ENCODE measurements around the gene OR1L8.
"Not testable (repeated sequence)": the region's sequence is repeated elsewhere in the genome, so short reads cannot be mapped to it uniquely, and the experiment has no call there.

The OR1L8 gene

GRCh38 chr9:122583284-122583683 lies at the start of gene OR1L8:
TSS of gene OR1L8 (minus strand) at chr9:122583384. CDS start at chr9:122568477, 14,907 bp downstream.
- H3K36me3 ChIP-seq (replicated peaks); H3K27ac ChIP-seq; in situ Hi-C loops (cut with HindIII; ENCODE audit: low pct_ligation_motif_present, low sequenced_read_pairs); DNase-seq; H3K27me3 ChIP-seq (replicated peaks); H3K4me3 ChIP-seq (ENCODE audit: low read depth, low read length): not testable (repeated sequence)

GRCh38 chr9:122619996-122620395 lies 36.8 kb upstream of the OR1L8 start:
- in situ Hi-C loops (cut with HindIII; ENCODE audit: low pct_ligation_motif_present, low sequenced_read_pairs) = no loop called here
- no peak overlapping the region for H3K27ac ChIP-seq
- no peaks in the 10 kb centered on the region for H3K36me3 ChIP-seq (replicated peaks)
- no peak overlapping the region for H3K4me3 ChIP-seq (ENCODE audit: low read depth, low read length)
- TF ChIP-seq CTCF (IDR thresholded peaks at IDR 0.05; ENCODE audit: low read depth, low read length, missing control alignments) = no peak
- no peak for DNase-seq
- no peaks in the 10 kb centered on the region for H3K27me3 ChIP-seq (replicated peaks)

GRCh38 chr9:122614362-122614761 lies 31.2 kb upstream of the OR1L8 start, which contains the start of gene OR1Q1:
TSS of gene OR1Q1 (plus strand) at chr9:122614738. CDS start at chr9:122614738, 0 bp downstream.
- no peak for TF ChIP-seq CTCF (IDR thresholded peaks at IDR 0.05; ENCODE audit: low read depth, low read length, missing control alignments)
- in situ Hi-C loops (cut with HindIII; ENCODE audit: low pct_ligation_motif_present, low sequenced_read_pairs) = no loop called here
- H3K36me3 ChIP-seq (replicated peaks) = no peaks in the 10 kb centered on the region

DNA sequence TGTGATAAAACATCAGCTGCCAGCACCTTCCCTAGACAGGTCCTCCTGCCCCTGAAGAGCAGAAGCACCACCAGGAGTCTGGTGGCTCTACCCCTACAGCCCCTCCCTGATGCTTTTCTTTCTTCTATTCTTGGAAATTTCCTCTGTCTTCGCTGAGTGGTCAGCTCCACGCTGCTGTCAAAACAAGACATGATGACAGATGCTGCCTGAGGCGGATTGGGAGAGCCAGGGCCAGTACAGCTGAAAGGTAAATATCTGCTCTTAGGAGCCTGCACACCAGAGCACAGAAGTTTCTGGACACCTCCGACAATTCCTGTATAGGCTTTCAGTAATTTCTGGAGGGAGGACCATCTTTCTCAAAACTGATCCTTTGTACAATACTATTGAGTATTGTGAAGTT lies 26.6 kb upstream of the OR1L8 start:
- no peaks in the 10 kb centered on the region for H3K27me3 ChIP-seq (replicated peaks)
- TF ChIP-seq CTCF (IDR thresholded peaks at IDR 0.05; ENCODE audit: low read depth, low read length, missing control alignments) = no peak
- in situ Hi-C loops (cut with HindIII; ENCODE audit: low pct_ligation_motif_present, low sequenced_read_pairs) = no loop called here
- DNase-seq = no peak
- no peak overlapping the region for H3K27ac ChIP-seq
- H3K36me3 ChIP-seq (replicated peaks) = no peaks in the 10 kb centered on the region
- no peak overlapping the region for H3K4me3 ChIP-seq (ENCODE audit: low read depth, low read length)

More at GRCh38 chr9:122614362-122614761, 31.2 kb upstream of the OR1L8 start, which contains the start of gene OR1Q1:
- Histone ChIP-seq H3K27me3 (replicated peaks) (no peaks in the 10 kb centered on the region), H3K4me3 (ENCODE audit: low read depth, low read length) (no peak within 1 kb of the TSS), H3K27ac (no peak within 1 kb of the TSS)
- DNase-seq = no peak

DNA sequence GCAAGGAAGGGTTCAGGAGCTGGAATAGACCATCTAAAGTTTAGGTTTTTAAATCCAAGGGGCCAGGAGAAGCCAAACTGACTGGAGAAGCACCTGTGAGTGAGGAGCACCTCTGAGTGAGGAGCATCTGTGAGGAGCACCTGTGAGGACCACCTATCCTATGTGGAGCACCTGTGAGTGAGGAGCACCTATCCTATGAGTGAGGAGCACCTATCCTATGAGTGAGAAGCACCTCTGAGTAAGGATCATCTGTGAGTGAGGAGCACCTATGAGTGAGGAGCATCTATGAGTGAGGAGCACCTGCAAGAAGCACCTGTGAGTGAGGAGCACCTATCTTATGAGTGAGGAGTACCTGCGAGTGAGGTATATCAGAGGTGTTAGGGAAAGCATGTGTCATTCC lies 23.4 kb upstream of the OR1L8 start:
- in situ Hi-C loops (cut with HindIII; ENCODE audit: low pct_ligation_motif_present, low sequenced_read_pairs) = no loop called here
- Histone ChIP-seq H3K27me3 (replicated peaks) (no peaks in the 10 kb centered on the region), H3K27ac (no peak overlapping the region), H3K4me3 (ENCODE audit: low read depth, low read length) (no peak overlapping the region), H3K36me3 (replicated peaks) (no peaks in the 10 kb centered on the region)
- no peak for DNase-seq
- TF ChIP-seq CTCF (IDR thresholded peaks at IDR 0.05; ENCODE audit: low read depth, low read length, missing control alignments) = no peak

- H3K27ac ChIP-seq = no peak overlapping the region
- no peak for TF ChIP-seq CTCF (IDR thresholded peaks at IDR 0.05; ENCODE audit: low read depth, low read length, missing control alignments)
- H3K27me3 ChIP-seq (replicated peaks) = no peaks in the 10 kb centered on the region
- in situ Hi-C loops (cut with HindIII; ENCODE audit: low pct_ligation_motif_present, low sequenced_read_pairs) = no loop called here
- no peak overlapping the region for H3K4me3 ChIP-seq (ENCODE audit: low read depth, low read length)
- H3K36me3 ChIP-seq (replicated peaks) = no peaks in the 10 kb centered on the region
- no peak for DNase-seq
Measured at GRCh38 chr9:122605691-122606090, 22.5 kb upstream of the OR1L8 start.
